ENCODE data around the gene MYEOV. TPM values are rescaled to one million over a fixed set of nuclear protein-coding genes. Genes with fewer than 3 reads are reported as not detected.

The MYEOV gene
- total RNA-seq, 2 experiments from 2014 or later, result 0.23 TPM; not detected in 1

DNA sequence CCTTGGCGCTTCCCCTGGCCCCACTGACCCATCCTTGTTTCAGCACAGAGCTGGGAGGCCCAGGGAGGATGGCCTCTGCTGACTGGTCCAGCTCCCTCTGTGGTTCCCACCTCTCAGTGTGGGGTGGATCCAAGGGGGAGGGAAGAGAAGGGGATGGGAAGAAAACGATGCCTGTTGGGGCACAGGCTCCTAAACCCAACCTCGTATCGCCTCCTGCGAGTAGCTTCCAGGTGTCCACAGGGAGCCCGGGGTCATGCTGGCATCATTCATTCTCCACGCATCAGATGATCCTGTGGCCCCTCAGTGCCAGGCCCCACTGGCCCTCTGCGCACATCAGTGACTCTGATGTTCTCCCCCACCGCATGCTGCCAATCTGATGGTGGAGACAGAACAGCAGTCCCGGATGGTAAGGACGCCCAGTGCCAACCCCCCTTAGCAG lies 5.1 kb downstream of the MYEOV start:
- POLR2A ChIA-PET, result no interaction called here
- CTCF ChIA-PET, result interaction anchor here (0.5 to 0.9 kb wide), 2 partner anchors 79 to 344 kb away, joined by 3 to 4 read pairs; no protein-coding TSS in a partner anchor

DNA sequence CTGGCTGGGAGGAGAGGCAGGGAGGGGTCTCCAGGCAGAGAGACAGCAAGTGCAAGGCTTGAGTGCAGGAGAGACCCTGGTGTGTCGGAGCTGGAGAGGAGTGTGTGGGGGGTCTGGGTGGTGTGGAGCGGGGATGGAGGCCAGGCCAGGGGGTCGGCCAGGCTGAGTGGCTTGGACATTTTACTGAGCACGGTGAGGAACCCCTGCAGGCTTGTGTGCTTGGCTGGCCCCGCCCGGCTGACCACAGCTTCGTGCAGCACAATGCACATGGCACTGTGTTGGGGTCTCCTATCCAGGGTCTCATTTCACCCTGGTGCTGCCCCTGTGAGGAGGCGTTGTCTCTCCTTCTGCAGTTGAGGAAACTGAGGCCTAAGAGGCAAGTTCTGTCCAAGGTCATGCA lies 5.6 kb downstream of the MYEOV start:
- CTCF ChIA-PET, result interaction anchor here (0.5 kb wide), 1 partner anchor 80 kb away, joined by 4 read pairs; no protein-coding TSS in a partner anchor
- POLR2A ChIA-PET, result no interaction called here

DNA sequence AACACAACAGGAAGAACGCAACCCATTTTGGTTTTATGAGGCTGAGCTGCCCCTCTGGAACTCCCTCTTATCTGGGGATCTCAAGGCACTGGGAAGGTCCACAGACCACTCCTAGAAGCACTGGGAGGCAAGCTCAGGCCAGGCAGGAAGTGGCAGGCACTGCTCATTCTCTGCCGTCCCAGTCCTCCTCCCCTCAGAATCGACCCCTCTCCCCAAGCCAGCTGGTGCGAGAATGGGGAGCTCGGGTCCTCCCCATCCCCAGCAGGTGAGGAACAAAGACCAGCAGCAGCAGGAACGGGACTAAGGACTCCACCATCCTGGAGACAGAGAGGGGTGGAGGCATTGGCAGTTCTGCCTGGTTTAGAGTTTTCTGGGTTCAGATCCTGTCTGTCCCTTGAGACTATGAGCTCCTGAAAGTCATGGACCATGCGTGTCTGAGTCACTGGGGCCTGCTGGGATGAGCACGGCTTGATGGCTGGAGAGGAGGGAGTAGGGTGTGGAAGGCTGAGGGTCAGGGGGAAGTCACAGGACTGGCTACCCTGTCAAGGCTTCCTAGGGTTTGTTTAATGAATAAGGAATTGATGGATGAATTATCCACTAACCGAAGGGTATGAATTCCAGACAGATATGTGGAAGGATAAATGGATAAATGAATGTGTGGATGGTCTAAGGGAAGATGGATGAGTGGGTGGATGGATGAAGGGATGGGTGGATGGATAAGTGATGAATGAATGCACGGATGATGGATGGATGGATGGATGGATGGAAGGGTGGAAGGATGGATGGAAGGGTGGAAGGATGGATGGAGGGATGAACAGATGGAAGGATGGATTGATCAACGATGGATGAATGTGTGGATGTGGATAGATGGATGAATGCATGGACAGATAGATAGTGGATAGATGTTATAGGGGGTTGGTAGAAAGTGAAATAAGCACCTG lies 6.4 kb downstream of the MYEOV start:
- CTCF ChIA-PET, result no interaction called here
- POLR2A ChIA-PET, result no interaction called here

DNA sequence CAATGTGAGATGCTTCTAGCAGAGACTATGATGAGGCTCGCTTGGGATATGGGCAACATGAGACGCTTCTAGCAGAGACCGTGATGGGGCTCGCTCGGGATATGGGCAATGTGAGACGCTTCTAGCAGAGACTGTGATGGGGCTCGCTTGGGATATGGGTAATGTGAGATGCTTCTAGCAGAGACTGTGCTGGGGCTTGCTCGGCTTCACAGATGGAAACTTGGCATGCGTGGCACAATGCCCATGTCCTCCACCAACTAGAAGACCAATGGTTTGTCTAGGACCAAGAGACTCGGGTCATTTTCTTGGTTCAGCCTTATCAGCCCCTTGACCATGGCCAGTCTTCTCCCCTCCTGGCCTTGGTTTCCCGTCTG lies 7.1 kb downstream of the MYEOV start:
- POLR2A ChIA-PET, result no interaction called here
- CTCF ChIA-PET, result no interaction called here

DNA sequence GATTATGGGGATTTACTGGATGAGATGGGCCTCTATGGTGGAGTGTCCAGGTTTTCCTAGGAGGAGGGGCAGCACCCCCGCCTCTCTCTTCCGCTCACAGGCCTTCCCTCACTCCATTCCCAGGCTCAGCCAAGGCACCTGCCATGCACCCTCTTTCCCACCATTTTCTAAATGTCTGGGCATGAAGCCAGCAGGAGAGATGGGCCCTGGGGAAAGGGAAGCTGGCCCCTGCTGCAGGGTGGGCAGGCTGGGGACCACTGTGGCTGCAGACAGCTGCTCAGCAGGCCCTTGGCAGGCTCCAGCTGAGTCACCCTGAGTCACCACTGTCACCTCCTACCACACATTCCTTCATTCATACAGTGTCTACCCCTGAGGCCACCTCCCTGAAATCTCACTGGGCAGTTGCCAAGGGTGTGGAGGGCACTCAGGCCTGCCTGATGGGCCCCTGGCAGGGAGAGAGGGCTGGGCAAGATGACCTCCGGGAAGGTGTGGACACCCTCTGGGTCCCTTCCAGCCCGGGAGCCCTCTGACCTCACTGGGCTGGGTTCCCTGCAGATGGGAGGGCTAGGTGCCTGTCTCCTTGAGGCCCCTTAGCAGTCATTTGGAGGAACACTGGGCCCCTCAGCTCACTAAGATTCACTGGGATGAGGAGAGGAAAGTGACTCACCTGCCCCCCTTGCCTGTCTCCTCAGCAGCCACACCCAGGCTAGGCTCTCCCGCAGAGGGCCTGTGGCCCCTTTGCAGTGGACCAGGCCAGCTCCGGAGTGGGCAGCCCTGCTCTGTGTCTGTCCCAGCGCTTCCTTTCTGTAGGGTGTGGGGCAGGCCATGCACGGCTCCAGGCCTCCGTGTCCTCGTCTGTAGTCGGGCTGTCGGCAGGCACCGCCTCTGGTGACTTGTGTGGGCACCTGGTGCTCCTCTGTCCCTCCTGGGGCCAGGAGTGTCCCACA lies 7.8 kb downstream of the MYEOV start:
- POLR2A ChIA-PET, result no interaction called here
- CTCF ChIA-PET, result no interaction called here

DNA sequence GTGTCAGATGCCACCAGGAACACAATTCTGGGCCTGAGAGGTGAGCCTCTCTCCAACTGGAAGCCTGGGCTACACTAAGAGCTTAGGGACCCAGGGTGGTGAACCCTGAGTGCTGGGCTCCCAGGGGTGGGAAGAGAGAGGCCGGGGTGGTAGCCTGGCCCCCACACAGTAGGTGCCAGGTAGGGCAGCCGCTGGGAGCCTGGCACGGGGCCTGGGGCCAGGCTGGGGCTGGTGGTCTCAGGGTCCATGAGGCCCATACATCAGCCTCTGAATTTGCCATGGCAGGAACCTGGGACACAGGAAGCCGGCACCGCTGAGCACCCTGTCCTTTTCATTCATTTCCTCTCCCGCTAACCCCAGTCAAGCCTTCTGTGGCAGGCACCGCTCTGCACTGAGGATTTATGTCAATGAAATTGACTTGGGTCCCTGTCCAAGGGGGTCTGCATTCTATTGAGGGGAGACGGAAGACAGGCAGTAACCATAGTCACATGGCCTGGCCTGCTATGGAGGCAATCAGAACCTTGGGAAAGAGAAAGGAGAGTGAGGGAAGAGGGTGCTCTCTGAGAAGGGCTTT lies 8.6 kb downstream of the MYEOV start:
- POLR2A ChIA-PET, result no interaction called here
- CTCF ChIA-PET, result no interaction called here

DNA sequence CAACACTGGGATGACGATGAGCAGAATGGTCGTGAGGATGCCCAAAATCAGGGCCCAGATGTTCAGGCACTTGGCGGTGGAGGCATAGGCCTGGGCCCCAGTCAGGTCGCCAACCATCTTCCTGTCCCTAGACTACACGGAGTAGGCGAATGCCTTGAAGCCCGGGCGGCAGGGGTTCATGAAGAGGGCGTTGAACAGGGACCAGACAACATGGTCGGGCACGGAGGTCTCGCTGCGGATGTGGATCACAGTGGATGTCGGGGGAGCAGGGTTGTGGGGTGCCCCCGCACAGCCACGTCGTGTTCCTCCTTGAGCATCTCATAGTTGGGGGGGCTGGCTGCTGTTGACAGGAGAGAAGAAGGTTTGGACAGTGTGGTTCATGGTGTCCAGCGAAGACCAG lies 9.5 kb downstream of the MYEOV start:
- ChIA-PET CTCF (no interaction called here), POLR2A (no interaction called here)

DNA sequence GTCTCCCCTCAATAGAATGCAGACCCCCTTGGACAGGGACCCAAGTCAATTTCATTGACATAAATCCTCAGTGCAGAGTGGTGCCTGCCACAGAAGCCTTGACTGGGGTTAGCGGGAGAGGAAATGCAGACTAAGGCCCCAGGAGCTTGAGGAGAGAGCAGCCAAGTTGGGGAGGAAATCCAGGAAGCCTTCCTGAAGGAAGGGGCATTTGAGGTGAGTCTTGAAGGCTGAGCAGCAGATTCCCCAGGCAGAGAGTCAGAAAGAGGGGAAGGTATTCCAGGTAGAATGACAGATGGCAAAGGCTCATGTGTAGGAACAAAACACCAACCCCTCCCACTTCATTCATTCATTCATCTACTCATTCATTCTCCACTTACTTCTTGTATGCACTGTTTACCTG lies 10.3 kb downstream of the MYEOV start:
- ChIA-PET POLR2A (no interaction called here), CTCF (no interaction called here)

DNA sequence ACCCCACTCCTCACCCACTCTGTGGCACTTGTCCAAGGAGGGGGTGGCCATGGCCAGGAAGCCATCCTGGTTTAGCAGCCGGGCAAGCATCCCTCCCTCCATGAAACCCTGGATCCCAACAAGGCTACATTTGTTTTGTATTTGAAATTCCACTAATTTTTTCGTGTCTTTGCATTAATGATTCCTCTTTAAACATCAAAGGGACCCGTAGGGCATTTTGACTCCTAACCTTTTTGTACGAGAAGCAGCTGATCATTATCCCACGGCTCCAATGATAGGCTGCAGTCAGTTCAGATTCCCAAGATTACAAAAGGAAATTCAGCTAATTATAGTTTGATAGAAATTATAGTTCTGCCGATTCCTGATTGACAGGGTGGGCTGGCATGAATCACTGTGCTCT lies 10.7 kb downstream of the MYEOV start:
- POLR2A ChIA-PET, result no interaction called here
- CTCF ChIA-PET, result no interaction called here

DNA sequence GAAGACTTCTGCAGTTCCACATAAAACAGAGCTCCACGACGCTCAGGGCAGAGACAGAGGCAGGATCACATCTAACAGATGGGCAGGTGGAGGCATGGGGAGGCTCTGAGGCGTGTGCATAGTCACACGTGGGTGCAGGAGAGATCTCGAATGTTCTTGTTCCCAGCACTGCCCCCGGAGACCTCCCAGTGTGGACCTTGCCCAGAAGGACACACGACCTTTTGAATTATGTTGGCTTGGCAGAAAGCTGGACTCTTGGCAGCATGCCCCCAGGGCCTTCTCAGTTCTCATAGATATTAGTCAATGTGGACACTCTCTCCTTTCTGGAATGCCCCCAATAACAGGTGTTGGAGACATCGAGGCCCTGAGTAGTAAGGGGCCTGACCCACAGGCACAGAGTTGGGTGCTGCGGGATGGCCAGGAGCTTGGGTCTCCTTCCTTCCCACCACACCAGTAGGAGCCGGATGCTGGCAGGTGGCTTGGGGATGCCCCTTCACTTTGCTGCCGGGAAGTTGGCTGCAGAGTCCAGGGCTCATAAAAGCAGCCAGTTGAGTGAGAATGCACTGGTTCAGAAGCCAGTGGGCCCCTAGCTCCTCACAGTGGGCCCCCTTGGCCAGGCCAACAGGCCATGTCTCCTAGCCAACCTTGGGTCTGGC lies 12.1 kb downstream of the MYEOV start:
- CTCF ChIA-PET, result no interaction called here

DNA sequence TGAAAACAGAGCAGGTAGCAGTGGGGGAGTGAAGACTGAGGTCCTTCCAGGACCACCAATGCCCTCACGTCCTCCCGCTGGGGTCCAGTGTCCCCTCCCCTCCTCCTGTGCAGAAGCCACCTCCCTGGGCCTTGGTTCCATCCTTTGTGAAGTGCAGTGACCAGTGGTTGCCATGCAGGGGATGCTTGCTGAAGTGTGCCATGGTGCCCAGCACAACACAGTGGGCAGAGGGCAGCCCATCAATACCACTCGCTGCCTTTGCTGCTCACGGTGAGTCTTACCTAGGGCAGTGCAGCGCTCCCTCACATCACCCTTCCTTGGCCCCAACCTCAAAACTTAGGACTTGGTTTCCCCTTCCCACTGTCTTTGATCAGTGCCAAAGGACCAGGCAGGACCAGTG lies 12.9 kb downstream of the MYEOV start:
- CTCF ChIA-PET, result no interaction called here
- POLR2A ChIA-PET, result no interaction called here

More for the DNA sequence above, 12.1 kb downstream of the MYEOV start:
- POLR2A ChIA-PET, result interaction anchor here (0.7 kb wide), 1 partner anchor 26 kb away, joined by 6 read pairs; no protein-coding TSS in a partner anchor

DNA sequence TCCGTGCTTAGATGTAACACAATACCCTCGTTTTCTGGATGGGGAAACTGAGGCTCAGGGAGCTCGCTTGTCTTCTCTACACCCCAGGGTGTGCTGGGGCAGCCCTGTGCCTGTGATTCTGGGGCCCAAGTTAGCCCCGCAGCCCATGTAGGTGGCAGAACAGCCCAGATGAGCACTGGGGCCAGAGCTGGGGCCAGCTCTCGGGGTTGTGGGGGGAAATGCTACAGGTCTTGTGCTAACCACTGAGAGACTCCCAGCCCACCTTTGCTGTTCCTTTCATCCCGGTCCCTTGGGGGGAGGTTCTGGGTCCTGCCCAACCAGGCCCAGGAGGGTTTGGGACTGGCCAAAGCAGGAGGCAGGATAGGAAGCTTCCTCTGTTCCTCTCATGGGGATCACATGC lies 13.5 kb downstream of the MYEOV start:
- ChIA-PET POLR2A (no interaction called here), CTCF (no interaction called here)

DNA sequence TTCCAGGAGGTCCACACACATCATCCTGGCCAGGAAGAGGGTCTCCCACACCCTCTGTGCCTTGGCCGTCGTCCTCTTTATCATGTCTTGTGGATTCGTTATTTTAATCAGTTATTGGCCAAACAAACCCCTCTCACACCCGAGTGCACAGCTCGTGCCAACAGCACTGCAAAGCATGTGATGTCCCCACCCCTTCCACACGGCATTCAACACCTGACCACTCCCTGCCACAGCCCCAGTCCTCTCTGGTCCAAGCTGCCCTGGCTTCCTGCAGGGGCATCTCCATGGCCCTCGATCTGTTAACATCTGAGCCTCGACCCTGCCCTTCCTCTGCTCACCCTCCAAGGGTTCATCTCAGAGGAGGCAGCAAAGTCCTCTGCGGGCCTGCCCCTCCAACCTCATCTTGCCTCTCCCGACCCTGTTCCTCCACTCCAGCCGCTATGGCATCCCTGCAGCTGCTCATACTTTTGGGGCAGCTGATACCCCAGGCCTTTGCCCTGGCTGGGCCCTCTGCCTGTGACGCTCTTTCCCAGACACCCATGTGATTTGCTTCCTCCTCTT lies 14.0 kb downstream of the MYEOV start:
- CTCF ChIA-PET, result no interaction called here

DNA sequence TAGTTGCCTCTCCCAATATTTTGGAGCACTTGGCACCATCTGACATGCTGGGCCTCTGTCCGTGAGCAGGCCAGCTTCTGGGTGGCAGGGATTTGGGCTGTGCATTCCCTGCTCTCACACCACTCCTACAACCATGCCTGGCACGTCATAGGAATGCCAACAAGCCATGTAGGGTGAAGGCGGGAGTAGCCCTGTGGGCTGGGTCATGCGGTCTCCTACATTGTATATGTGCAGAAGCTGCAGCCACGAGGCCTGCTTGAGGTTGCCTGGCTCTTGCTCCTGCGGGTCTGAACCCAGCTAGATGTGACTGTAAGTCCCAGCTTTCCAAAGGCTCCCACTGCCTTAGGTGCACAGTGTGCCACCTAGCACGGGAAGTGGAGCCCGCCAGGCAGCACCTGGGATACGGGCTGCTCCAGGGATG lies 14.5 kb downstream of the MYEOV start:
- ChIA-PET POLR2A (no interaction called here), CTCF (interaction anchor here (0.7 kb wide), 1 partner anchor 284 kb away, joined by 3 read pairs; no protein-coding TSS in a partner anchor)

More for the DNA sequence above, 14.0 kb downstream of the MYEOV start:
- POLR2A ChIA-PET, result no interaction called here

DNA sequence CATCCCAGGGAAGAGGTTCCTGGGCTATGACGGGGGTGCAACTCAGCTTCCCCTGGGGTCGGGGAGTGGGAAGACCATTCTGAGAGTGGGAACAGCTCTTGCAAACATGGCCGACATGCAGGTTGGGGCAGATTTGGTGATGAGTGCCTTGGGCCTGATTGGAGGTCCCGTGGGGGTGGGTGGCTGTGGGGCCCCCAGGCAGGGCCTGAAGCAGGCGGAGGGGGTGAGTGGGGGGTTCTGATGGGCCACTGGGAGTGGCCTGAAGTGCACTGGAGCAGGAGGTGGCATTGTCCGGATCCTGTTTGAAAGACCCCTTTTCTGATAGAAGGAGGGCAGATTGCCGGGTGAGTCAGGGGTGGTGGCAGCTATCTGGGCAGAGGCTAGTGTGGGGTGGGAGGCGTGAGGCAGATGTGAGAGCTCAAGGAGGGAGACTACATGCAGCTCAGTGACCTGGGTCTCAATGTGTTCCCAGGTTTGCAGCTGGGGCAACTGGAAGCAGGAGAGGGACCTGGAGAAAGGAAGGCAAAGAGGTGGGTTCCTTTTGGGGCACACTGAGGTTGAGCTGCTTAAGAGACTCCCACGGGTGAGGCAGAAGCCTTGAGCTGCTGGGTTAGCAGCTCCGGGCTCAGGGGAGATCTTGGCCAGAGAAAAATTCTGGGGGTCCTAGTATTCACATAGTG lies 15.1 kb downstream of the MYEOV start:
- CTCF ChIA-PET, result interaction anchor here (0.7 kb wide), 1 partner anchor 284 kb away, joined by 3 read pairs; no protein-coding TSS in a partner anchor
- POLR2A ChIA-PET, result no interaction called here

DNA sequence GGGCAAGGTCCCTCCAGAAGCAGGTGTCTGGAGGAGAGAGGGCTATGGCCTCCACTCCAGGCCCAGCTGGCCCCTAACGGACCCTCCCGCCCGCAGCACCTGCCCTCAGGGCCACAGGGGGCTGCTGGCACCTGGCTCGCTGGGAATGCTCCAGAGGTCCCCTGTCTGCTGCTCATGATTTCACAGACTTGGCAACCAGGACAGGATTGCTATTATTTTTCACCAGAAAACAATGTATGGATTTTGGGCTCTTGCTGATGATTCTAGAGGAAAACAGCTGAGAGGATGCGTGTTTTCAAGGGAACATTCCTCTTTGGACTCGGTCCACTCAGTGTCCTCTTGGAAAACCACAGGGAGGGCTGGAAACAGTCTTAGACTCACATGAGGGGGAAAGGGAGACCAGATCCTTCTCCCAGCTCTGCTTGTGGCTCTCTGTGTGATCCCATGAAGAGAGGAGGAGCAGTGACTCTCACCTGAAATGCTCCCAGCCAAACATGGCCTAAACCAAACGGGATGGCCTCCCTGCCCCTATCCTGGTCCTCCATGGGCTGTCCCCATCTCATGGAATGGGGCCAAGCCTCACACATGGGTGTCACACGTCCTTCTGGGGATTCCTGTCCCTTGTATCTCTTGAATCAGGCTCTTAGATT lies 15.8 kb downstream of the MYEOV start:
- ChIA-PET POLR2A (no interaction called here), CTCF (no interaction called here)

DNA sequence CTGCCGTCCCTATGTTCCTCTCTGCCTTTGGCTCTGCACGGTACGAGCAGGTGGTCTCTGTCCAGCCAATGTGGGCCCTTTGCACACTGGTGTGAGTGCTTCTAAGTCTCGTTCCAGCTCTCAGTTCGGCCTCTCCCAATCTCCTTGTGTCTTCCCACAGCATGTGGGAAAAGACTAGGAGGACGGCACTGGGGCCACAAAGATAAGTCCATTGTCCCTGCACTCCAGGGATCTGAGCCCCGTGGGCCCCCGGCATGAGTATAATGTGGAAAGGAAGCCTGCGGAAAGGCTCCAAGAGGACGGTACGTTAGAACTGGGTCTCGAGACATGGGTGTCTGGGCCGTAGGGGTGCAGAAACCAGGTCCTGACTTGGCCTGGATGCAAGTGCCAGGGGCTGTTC lies 16.4 kb downstream of the MYEOV start:
- ChIA-PET POLR2A (no interaction called here), CTCF (no interaction called here)
